Left lung (tissue), 10 donors: ENCODE measurements around the gene HAGHL. TPM values are rescaled to one million over a fixed set of nuclear protein-coding genes. Genes with fewer than 3 reads are reported as not detected.

Experiments
- ATAC-seq: fragments of 200-7000 bp; cut with Tn5 transposase; one replicate; pipeline ENCODE4 v1.9.1; 2020; ENCODE audit warnings: moderate library complexity
- DNase-seq, 4 donors: peaks; one replicate each; pipeline ENCODE4 v3.0.0-alpha.2; 2013 to 2020
- H3K27ac ChIP-seq, 2 donors: fragments of 200-600 bp; sonication (generic) in 1 of 2; one replicate each; pipeline versions ENCODE4 v1.5.0 to v1.8.0; 2020 to 2021
- H3K27me3 ChIP-seq, 2 donors: fragments of 200-600 bp; sonication (generic) in 1 of 2; one replicate each; pipeline versions ENCODE4 v1.5.0 to v1.8.0; 2020 to 2021
- H3K36me3 ChIP-seq, 2 donors: fragments of 200-600 bp; sonication (generic) in 1 of 2; one replicate each; pipeline versions ENCODE4 v1.5.0 to v1.8.0; 2020 to 2021
- H3K4me1 ChIP-seq, 2 donors: fragments of 200-600 bp; one replicate each; pipeline ENCODE4 v1.8.0; 2021
- H3K4me3 ChIP-seq, 2 donors: fragments of 200-600 bp; sonication (generic) in 1 of 2; one replicate each; pipeline versions ENCODE4 v1.5.0 to v1.8.0; 2020 to 2021; ENCODE audit warnings: mild to moderate bottlenecking in 1 of 2
- H3K9me3 ChIP-seq, 2 donors: fragments of 200-600 bp; sonication (generic) in 1 of 2; one replicate each; pipeline versions ENCODE4 v1.5.0 to v1.8.0; 2020 to 2021
- CTCF ChIP-seq, 2 donors: fragments of 200-600 bp; sonication (generic) in 1 of 2; IDR thresholded peaks; one replicate each; pipeline versions ENCODE4 v1.5.0 to v1.8.0; 2021; ENCODE audit warnings: antibody characterized with exemption in 2 of 2
- intact Hi-C, 2 donors: fragments of 100-400 bp; cut with DNase I; formaldehyde crosslinking; loops; one replicate each; pipeline versions ENCODE4 v1.11.2 to v1.14.2; 2022
- microRNA-seq, 2 donors: library from miRNA; unstranded; fragments of <30 nt; microRNA quantifications; one replicate each; pipeline ENCODE4, GENCODE V29; 2019
- polyA plus RNA-seq, 6 donors: library from polyadenylated mRNA; unstranded; fragments of 120-200 nt; gene quantifications; one replicate each; pipeline ENCODE4 v1.2.1, GENCODE V29; 2013; ENCODE audit not compliant: insufficient read length in 6 of 6
- total RNA-seq, 2 donors: library from RNA; stranded (reverse); fragmentation: NEBNext Ultra II Directional; extraction: Animal tissue kit (Norgen Biotek cat#: 25700); gene quantifications; one replicate each; pipeline ENCODE4 v1.2.1, GENCODE V29; 2021
- donor health status: DM: no; HTN: yes; CAD: no.
- donor health status: DM: no; HTN: no; CAD: no.

The HAGHL gene
- total and polyA plus RNA-seq, 8 donors = 2.4 to 9.9 (median 4.4) TPM

- no peaks in the 10 kb centered on the region for H3K36me3 ChIP-seq
- TF ChIP-seq CTCF (IDR thresholded peaks at IDR 0.05) = no peak
- no peaks in the 10 kb centered on the region for H3K4me1 ChIP-seq
- no peaks in the 10 kb centered on the region for H3K9me3 ChIP-seq
- peaks cover 0 to 91% of the 10 kb centered on the region in 2 donors for H3K27me3 ChIP-seq
- no peak overlapping the region for H3K4me3 ChIP-seq
- no peak for ATAC-seq
- intact Hi-C loops = no loop called here
- H3K27ac ChIP-seq = no peak overlapping the region
- no peak for DNase-seq
Observed at GRCh38 chr16:778909-779527, 52.1 kb downstream of the HAGHL start.

Small RNA genes within 50 kb of the gene (microRNA-seq; reads per million reads assigned to microRNA genes)
- gene MIR662 = 0.17 to 0.82 reads per million in 2 donors

Other genes with a start within 250 kb of the HAGHL start
- gene CAPN15, start 199.4 kb upstream of the HAGHL start, total RNA-seq = 10 to 100 TPM; 33.8 to 57.2 TPM
- 10 to 100 TPM; 16.7 to 45.3 (median 26.0) TPM for gene CAPN15, start 199.4 kb upstream of the HAGHL start, polyA plus RNA-seq
- not detected for gene PRR35, start 166.7 kb upstream of the HAGHL start, total RNA-seq
- gene PRR35, start 166.7 kb upstream of the HAGHL start, polyA plus RNA-seq = under 1 TPM in 1 of 6 donors, not detected in 5; 0.06 TPM
- 1 to 10 TPM in 1 of 2 donors, under 1 TPM in 1; 0.99 to 2.0 TPM for gene NHLRC4, start 160.1 kb upstream of the HAGHL start, total RNA-seq
- gene NHLRC4, start 160.1 kb upstream of the HAGHL start, polyA plus RNA-seq = 1 to 10 TPM; 2.2 to 3.4 (median 3.1) TPM
- gene PIGQ, start 157.1 kb upstream of the HAGHL start, total RNA-seq = 10 to 100 TPM; 51.0 to 68.5 TPM
- gene PIGQ, start 157.1 kb upstream of the HAGHL start, polyA plus RNA-seq = 10 to 100 TPM; 32.9 to 46.2 (median 36.8) TPM
- 10 to 100 TPM; 32.1 to 32.9 TPM for gene RAB40C, start 137.0 kb upstream of the HAGHL start, total RNA-seq
- gene RAB40C, start 137.0 kb upstream of the HAGHL start, polyA plus RNA-seq = 10 to 100 TPM; 17.6 to 31.1 (median 22.4) TPM
- 1 to 10 TPM in 1 of 2 donors, under 1 TPM in 1; 0.58 to 1.4 TPM for gene WFIKKN1, start 96.1 kb upstream of the HAGHL start, total RNA-seq
- under 1 TPM; 0.11 to 0.85 (median 0.41) TPM for gene WFIKKN1, start 96.1 kb upstream of the HAGHL start, polyA plus RNA-seq
- 10 to 100 TPM; 69.3 to 70.4 TPM for gene METTL26, start 90.8 kb upstream of the HAGHL start, total RNA-seq
- gene METTL26, start 90.8 kb upstream of the HAGHL start, polyA plus RNA-seq = 10 to 100 TPM; 37.2 to 59.4 (median 49.5) TPM
- gene MCRIP2, start 85.3 kb upstream of the HAGHL start, total RNA-seq = 10 to 100 TPM; 41.5 to 42.5 TPM
- gene MCRIP2, start 85.3 kb upstream of the HAGHL start, polyA plus RNA-seq = 10 to 100 TPM in 3 of 6 donors, 1 to 10 TPM in 3; 6.8 to 14.5 (median 9.8) TPM
- 10 to 100 TPM; 27.3 to 41.3 TPM for gene WDR90, start 77.7 kb upstream of the HAGHL start, total RNA-seq
- 10 to 100 TPM; 39.1 to 63.0 (median 44.4) TPM for gene WDR90, start 77.7 kb upstream of the HAGHL start, polyA plus RNA-seq
- gene RHOT2, start 59.0 kb upstream of the HAGHL start, total RNA-seq = 10 to 100 TPM; 75.9 to 87.2 TPM
- 100 to 1,000 TPM in 1 of 6 donors, 10 to 100 TPM in 5; 59.8 to 104 (median 69.0) TPM for gene RHOT2, start 59.0 kb upstream of the HAGHL start, polyA plus RNA-seq
- gene RHBDL1, start 51.4 kb upstream of the HAGHL start, total RNA-seq = 1 to 10 TPM; 2.3 to 4.3 TPM
- gene RHBDL1, start 51.4 kb upstream of the HAGHL start, polyA plus RNA-seq = 1 to 10 TPM in 1 of 6 donors, under 1 TPM in 5; 0.45 to 1.9 (median 0.74) TPM
- 100 to 1,000 TPM in 1 of 2 donors, 10 to 100 TPM in 1; 93.9 to 103 TPM for gene STUB1, start 46.7 kb upstream of the HAGHL start, total RNA-seq
- gene STUB1, start 46.7 kb upstream of the HAGHL start, polyA plus RNA-seq = 100 to 1,000 TPM in 4 of 6 donors, 10 to 100 TPM in 2; 92.9 to 143 (median 119) TPM
- 10 to 100 TPM; 68.9 to 72.6 TPM for gene JMJD8, start 42.8 kb upstream of the HAGHL start, total RNA-seq
- gene JMJD8, start 42.8 kb upstream of the HAGHL start, polyA plus RNA-seq = 10 to 100 TPM; 41.7 to 53.0 (median 43.7) TPM
- gene WDR24, start 36.7 kb upstream of the HAGHL start, total RNA-seq = 10 to 100 TPM; 11.7 to 14.2 TPM
- 10 to 100 TPM in 5 of 6 donors, 1 to 10 TPM in 1; 9.4 to 14.3 (median 11.0) TPM for gene WDR24, start 36.7 kb upstream of the HAGHL start, polyA plus RNA-seq
- gene FBXL16, start 21.3 kb upstream of the HAGHL start, total RNA-seq = 1 to 10 TPM in 1 of 2 donors, under 1 TPM in 1; 0.50 to 5.7 TPM
- gene FBXL16, start 21.3 kb upstream of the HAGHL start, polyA plus RNA-seq = 1 to 10 TPM in 1 of 6 donors, under 1 TPM in 5; 0.48 to 1.1 (median 0.72) TPM
- 10 to 100 TPM; 37.0 to 57.3 TPM for gene METRN, start 12.0 kb upstream of the HAGHL start, total RNA-seq
- 10 to 100 TPM in 3 of 6 donors, 1 to 10 TPM in 3; 9.3 to 22.5 (median 11.1) TPM for gene METRN, start 12.0 kb upstream of the HAGHL start, polyA plus RNA-seq
- 10 to 100 TPM; 45.8 to 52.9 TPM for gene ANTKMT, start 6.0 kb upstream of the HAGHL start, total RNA-seq
- gene ANTKMT, start 6.0 kb upstream of the HAGHL start, polyA plus RNA-seq = 10 to 100 TPM in 3 of 6 donors, 1 to 10 TPM in 3; 7.7 to 18.5 (median 11.1) TPM
- 10 to 100 TPM in 1 of 2 donors, under 1 TPM in 1; 0.96 to 13.7 TPM for gene CCDC78, start 663 bp upstream of the HAGHL start, total RNA-seq
- gene CCDC78, start 663 bp upstream of the HAGHL start, polyA plus RNA-seq = 1 to 10 TPM; 1.8 to 8.9 (median 8.6) TPM
- gene CIAO3, start 13.9 kb downstream of the HAGHL start, total RNA-seq = 10 to 100 TPM; 26.7 to 28.2 TPM
- gene CIAO3, start 13.9 kb downstream of the HAGHL start, polyA plus RNA-seq = 10 to 100 TPM; 17.2 to 27.2 (median 20.4) TPM
- gene MSLN, start 33.6 kb downstream of the HAGHL start, total RNA-seq = 100 to 1,000 TPM in 1 of 2 donors, 10 to 100 TPM in 1; 55.5 to 464 TPM
- 10 to 100 TPM; 14.5 to 29.0 (median 18.4) TPM for gene MSLN, start 33.6 kb downstream of the HAGHL start, polyA plus RNA-seq
- 10 to 100 TPM; 12.6 to 21.0 TPM for gene RPUSD1, start 61.3 kb downstream of the HAGHL start, total RNA-seq
- 10 to 100 TPM in 4 of 6 donors, 1 to 10 TPM in 2; 8.6 to 13.9 (median 11.4) TPM for gene RPUSD1, start 61.3 kb downstream of the HAGHL start, polyA plus RNA-seq
- gene CHTF18, start 61.5 kb downstream of the HAGHL start, total RNA-seq = 10 to 100 TPM; 18.8 to 35.5 TPM
- 10 to 100 TPM; 23.7 to 30.8 (median 24.4) TPM for gene CHTF18, start 61.5 kb downstream of the HAGHL start, polyA plus RNA-seq
- not detected for gene GNG13, start 73.6 kb downstream of the HAGHL start, total RNA-seq
- gene GNG13, start 73.6 kb downstream of the HAGHL start, polyA plus RNA-seq = under 1 TPM in 2 of 6 donors, not detected in 4; 0.17 to 0.27 TPM
- 10 to 100 TPM; 15.5 to 21.7 TPM for gene LMF1, start 243.9 kb downstream of the HAGHL start, total RNA-seq
- 10 to 100 TPM; 16.3 to 23.1 (median 20.4) TPM for gene LMF1, start 243.9 kb downstream of the HAGHL start, polyA plus RNA-seq